DMS 273 (cell line): ENCODE results near the gene TBC1D22A.

Experiments used
- DNase-seq: peaks from one replicate; lab custom pipeline; 2025; ENCODE audit not compliant: unreplicated experiment; lab: John Stamatoyannopoulos, UW

The TBC1D22A gene

GRCh38 chr22:47090591-47091245 lies 328.3 kb downstream of the TBC1D22A start:
- DNase-seq = no peak

GRCh38 chr22:47091246-47091651 lies 328.8 kb downstream of the TBC1D22A start:
- DNase-seq = no peak

GRCh38 chr22:47091921-47092700 lies 329.7 kb downstream of the TBC1D22A start:
- DNase-seq = no peak

- no peak for DNase-seq
Measured at GRCh38 chr22:47092896-47093311, 330.5 kb downstream of the TBC1D22A start.

- no peak for DNase-seq
Measured at GRCh38 chr22:47093720-47094119, 331.3 kb downstream of the TBC1D22A start.

- no peak for DNase-seq
Measured at GRCh38 chr22:47094861-47095330, 332.4 kb downstream of the TBC1D22A start.

GRCh38 chr22:47095395-47096122 lies 333.1 kb downstream of the TBC1D22A start:
- no peak for DNase-seq

- DNase-seq = no peak
Measured at GRCh38 chr22:47098121-47098520, 335.7 kb downstream of the TBC1D22A start.

GRCh38 chr22:47098554-47098953 lies 336.1 kb downstream of the TBC1D22A start:
- DNase-seq = no peak

GRCh38 chr22:47100019-47100418 lies 337.6 kb downstream of the TBC1D22A start:
- no peak for DNase-seq

- no peak for DNase-seq
Measured at GRCh38 chr22:47100646-47101200, 338.3 kb downstream of the TBC1D22A start.

GRCh38 chr22:47101321-47101885 lies 339.0 kb downstream of the TBC1D22A start:
- no peak for DNase-seq

- no peak for DNase-seq
Measured at GRCh38 chr22:47102081-47102480, 339.6 kb downstream of the TBC1D22A start.

GRCh38 chr22:47102648-47103047 lies 340.2 kb downstream of the TBC1D22A start:
- no peak for DNase-seq

- no peak for DNase-seq
Measured at GRCh38 chr22:47105085-47105484, 342.6 kb downstream of the TBC1D22A start.

GRCh38 chr22:47106806-47107205 lies 344.4 kb downstream of the TBC1D22A start:
- no peak for DNase-seq

- DNase-seq = no peak
Measured at GRCh38 chr22:47107431-47107830, 345.0 kb downstream of the TBC1D22A start.

GRCh38 chr22:47110817-47111443 lies 348.5 kb downstream of the TBC1D22A start:
- DNase-seq = no peak

GRCh38 chr22:47111626-47112581 lies 349.5 kb downstream of the TBC1D22A start:
- DNase-seq = no peak
